GM23338 (cell line): Measurements from ENCODE around the gene OR1K1. TPM values are rescaled to one million over a fixed set of nuclear protein-coding genes. Genes with fewer than 3 reads are reported as not detected.
"Not testable (repeated sequence)": the region's sequence is repeated elsewhere in the genome, so short reads cannot be mapped to it uniquely, and the experiment has no call there.

Experiments used
- ATAC-seq: fragments of 200-7000 bp; cut with Tn5 transposase; 3 replicates; pipeline ENCODE4 v1.9.1; 2020
- DNase-seq: peaks from one replicate; pipeline ENCODE4 v3.0.0-alpha.2; 2015; ENCODE audit warnings: low spot score
- H2AFZ ChIP-seq: fragments of 200-600 bp; sonication (generic); 2 replicates; pipeline ENCODE4 v1.8.0; 2016; ENCODE audit warnings: antibody characterized with exemption, mild to moderate bottlenecking, moderate library complexity
- H3F3A ChIP-seq: fragments of 200-600 bp; sonication (generic); replicated peaks from 2 replicates; pipeline ENCODE4 v1.8.0; 2017; ENCODE audit warnings: antibody characterized with exemption, mixed run types, low read depth
- H3K27ac ChIP-seq: fragments of 200-600 bp; sonication (generic); 2 replicates; pipeline ENCODE4 v1.6.1; 2016; ENCODE audit warnings: low read depth
- H3K27me3 ChIP-seq: fragments of 200-600 bp; sonication (generic); 2 replicates; pipeline ENCODE4 v1.8.0; 2016; ENCODE audit warnings: mild to moderate bottlenecking, mixed run types, moderate library complexity; ENCODE audit not compliant: insufficient read depth
- H3K36me3 ChIP-seq: fragments of 200-600 bp; sonication (generic); 2 replicates; pipeline ENCODE4 v1.8.0; 2016; ENCODE audit warnings: mild to moderate bottlenecking; ENCODE audit not compliant: insufficient read depth
- H3K4me1 ChIP-seq: fragments of 200-600 bp; sonication (generic); 2 replicates; pipeline ENCODE4 v1.8.0; 2016; ENCODE audit warnings: mild to moderate bottlenecking, moderate library complexity; ENCODE audit not compliant: insufficient read depth
- H3K4me2 ChIP-seq: fragments of 200-600 bp; sonication (generic); 2 replicates; pipeline ENCODE4 v1.7.1; 2017; ENCODE audit warnings: mixed run types
- H3K4me3 ChIP-seq: fragments of 200-600 bp; sonication (generic); 2 replicates; pipeline ENCODE4 v1.6.1; 2016; ENCODE audit warnings: mixed run types
- H3K79me2 ChIP-seq: fragments of 200-600 bp; sonication (generic); replicated peaks from 2 replicates; pipeline ENCODE4 v1.8.0; 2017; ENCODE audit warnings: mild to moderate bottlenecking; ENCODE audit not compliant: insufficient read depth
- H3K9me2 ChIP-seq: fragments of 200-600 bp; sonication (generic); 2 replicates; pipeline ENCODE4 v1.8.0; 2017; ENCODE audit not compliant: insufficient read depth
- H4K20me1 ChIP-seq: fragments of 200-600 bp; sonication (generic); replicated peaks from 2 replicates; pipeline ENCODE4 v1.8.0; 2017; ENCODE audit warnings: mild to moderate bottlenecking; ENCODE audit not compliant: insufficient read depth
- H3K27ac Mint-ChIP-seq: 2 replicates; pipeline ENCODE4 v1.8.0; 2020; ENCODE audit warnings: inconsistent platforms, mild to moderate bottlenecking, moderate library complexity, mixed read lengths
- H3K27me3 Mint-ChIP-seq: 3 replicates; pipeline ENCODE4 v1.8.0; 2022; ENCODE audit warnings: low read depth, mild to moderate bottlenecking, moderate library complexity, mixed read lengths, inconsistent platforms; ENCODE audit not compliant: insufficient read depth, poor library complexity
- H3K36me3 Mint-ChIP-seq: 3 replicates; pipeline ENCODE4 v1.8.0; 2021; ENCODE audit warnings: low read depth, mild to moderate bottlenecking, inconsistent platforms, moderate library complexity, mixed read lengths
- H3K4me1 Mint-ChIP-seq: 3 replicates; pipeline ENCODE4 v1.8.0; 2020; ENCODE audit warnings: mild to moderate bottlenecking, inconsistent platforms, mixed read lengths
- H3K4me3 Mint-ChIP-seq: 3 replicates; pipeline ENCODE4 v1.8.0; 2021; ENCODE audit warnings: moderate library complexity, mild to moderate bottlenecking, inconsistent platforms, mixed read lengths
- H3K9me3 Mint-ChIP-seq: 3 replicates; pipeline ENCODE4 v1.8.0; 2020; ENCODE audit warnings: moderate library complexity, mild to moderate bottlenecking, inconsistent platforms, mixed read lengths
- ETS1 ChIP-seq: IDR thresholded peaks from 2 replicates; pipeline ENCODE4 v1.6.1; 2016; ENCODE audit warnings: antibody characterized with exemption
- ZNF331 ChIP-seq: fragments of 250-450 bp; sonication (Bioruptor Pico); IDR thresholded peaks from 2 replicates; pipeline ENCODE4 v1.5.0; 2020; ENCODE audit warnings: low read depth, mild to moderate bottlenecking, moderate library complexity
- polyA plus RNA-seq: library from polyadenylated mRNA; unstranded; fragments of >200 nt; fragmentation: Nextera tagmentation; extraction: Ambion mirVana; gene quantifications from 2 replicates; pipeline ENCODE4 v1.2.1, GENCODE V29; 2016
- total RNA-seq: library from RNA; depleted of rRNA; stranded (reverse); fragments of >200 nt; shearing (Covaris generic); gene quantifications from 2 replicates; pipeline ENCODE4 v1.2.3, GENCODE V29; 2014
- TF ChIP-seq, protein P1 (sequence below), 2 experiments: fragments of 200-600 bp in 1 of 2; sonication (generic) in 1 of 2; conservative IDR thresholded peaks; 2 replicates each; pipeline versions ENCODE4 v1.5.1 to v1.6.1; 2016 to 2017; ENCODE audit warnings: antibody characterized with exemption in 2 of 2, low read depth in 2 of 2, mild to moderate bottlenecking in 2 of 2, moderate library complexity in 1 of 2
- TF ChIP-seq, protein P2 (sequence below): fragments of 250-450 bp; sonication (Bioruptor Pico); IDR thresholded peaks from 2 replicates; pipeline ENCODE4 v1.5.0; 2020; ENCODE audit warnings: mild to moderate bottlenecking, moderate library complexity

Gene OR1K1
- total and polyA plus RNA-seq, 2 experiments from 2014 or later, result not detected

GRCh38 chr9:122808141-122808540 lies 8.2 kb downstream of the OR1K1 start (continued):
- TF ChIP-seq ETS1, result no peak
- TF ChIP-seq, protein P1, sequence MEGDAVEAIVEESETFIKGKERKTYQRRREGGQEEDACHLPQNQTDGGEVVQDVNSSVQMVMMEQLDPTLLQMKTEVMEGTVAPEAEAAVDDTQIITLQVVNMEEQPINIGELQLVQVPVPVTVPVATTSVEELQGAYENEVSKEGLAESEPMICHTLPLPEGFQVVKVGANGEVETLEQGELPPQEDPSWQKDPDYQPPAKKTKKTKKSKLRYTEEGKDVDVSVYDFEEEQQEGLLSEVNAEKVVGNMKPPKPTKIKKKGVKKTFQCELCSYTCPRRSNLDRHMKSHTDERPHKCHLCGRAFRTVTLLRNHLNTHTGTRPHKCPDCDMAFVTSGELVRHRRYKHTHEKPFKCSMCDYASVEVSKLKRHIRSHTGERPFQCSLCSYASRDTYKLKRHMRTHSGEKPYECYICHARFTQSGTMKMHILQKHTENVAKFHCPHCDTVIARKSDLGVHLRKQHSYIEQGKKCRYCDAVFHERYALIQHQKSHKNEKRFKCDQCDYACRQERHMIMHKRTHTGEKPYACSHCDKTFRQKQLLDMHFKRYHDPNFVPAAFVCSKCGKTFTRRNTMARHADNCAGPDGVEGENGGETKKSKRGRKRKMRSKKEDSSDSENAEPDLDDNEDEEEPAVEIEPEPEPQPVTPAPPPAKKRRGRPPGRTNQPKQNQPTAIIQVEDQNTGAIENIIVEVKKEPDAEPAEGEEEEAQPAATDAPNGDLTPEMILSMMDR (conservative IDR thresholded peaks at IDR 0.05; ENCODE audit: low read depth in 2 of 2), result no peak

GRCh38 chr9:122809261-122809660 lies 9.3 kb downstream of the OR1K1 start:
- not testable (repeated sequence) for H3K79me2 ChIP-seq, H3K4me3 Mint-ChIP-seq, H3K36me3 Mint-ChIP-seq, ATAC-seq, H3F3A ChIP-seq, H2AFZ ChIP-seq, H3K27me3 Mint-ChIP-seq, H3K4me1 Mint-ChIP-seq, H3K27me3 ChIP-seq, H3K36me3 ChIP-seq, H3K27ac ChIP-seq, H3K9me2 ChIP-seq, H4K20me1 ChIP-seq
- Histone ChIP-seq H3K4me1 (peaks cover 14% of the 10 kb centered on the region), H3K4me2 (peak overlapping the region; percentile 7; the same call in 1 of the 2 replicates), H3K4me3 (peak overlapping the region; percentile 13; the same call in 1 of the 2 replicates)
- Mint-ChIP-seq H3K27ac (peak overlapping the region; percentile 49; the same call in 1 of the 2 replicates), H3K9me3 (peaks cover 28% of the 10 kb centered on the region)
- DNase-seq, result peak; percentile 21

DNA sequence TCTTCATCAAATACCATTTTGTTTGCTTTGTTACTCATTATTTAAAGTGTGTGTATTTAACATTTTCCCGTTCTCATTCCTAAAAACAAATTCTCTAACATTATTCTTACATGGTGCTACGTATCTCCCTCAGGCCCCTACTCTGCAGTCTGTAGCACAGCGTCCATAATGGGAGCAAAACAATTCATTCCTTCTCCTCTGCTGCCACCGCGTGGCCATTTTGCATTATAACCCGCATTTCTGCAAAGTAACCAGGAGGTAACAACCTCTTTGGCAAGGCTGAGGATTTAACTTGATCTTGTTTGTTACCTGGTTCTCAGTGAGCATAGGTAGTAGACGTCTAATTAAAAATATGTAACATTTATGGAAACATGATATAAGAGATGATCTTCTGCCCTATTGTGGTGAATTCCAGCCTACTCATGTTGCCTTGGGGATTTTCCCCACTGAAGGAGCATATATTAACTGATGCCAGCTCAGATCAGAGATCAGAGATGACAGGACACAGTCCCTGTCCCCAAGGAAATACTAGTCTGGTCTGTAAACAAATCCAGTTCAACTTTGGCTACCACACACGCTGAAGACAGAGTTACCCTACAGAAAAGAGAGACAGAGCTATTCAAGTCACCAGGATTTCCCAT lies 10.5 kb downstream of the OR1K1 start:
- H4K20me1 ChIP-seq, result no peaks in the 10 kb centered on the region
- ATAC-seq, result peak; percentile 96
- H3K36me3 ChIP-seq, result no peaks in the 10 kb centered on the region
- Mint-ChIP-seq H3K36me3 (peaks cover 10% of the 10 kb centered on the region; the same call in 2 of the 3 replicates), H3K4me1 (no peaks in the 10 kb centered on the region; the same call in 2 of the 3 replicates), H3K27ac (no peak overlapping the region), H3K27me3 (peaks cover 2% of the 10 kb centered on the region), H3K9me3 (peaks cover 19% of the 10 kb centered on the region), H3K4me3 (no peak overlapping the region)
- H3K4me1 ChIP-seq, result peaks cover 14% of the 10 kb centered on the region
- H3K9me2 ChIP-seq, result no peaks in the 10 kb centered on the region
- H3F3A ChIP-seq, result no peaks in the 10 kb centered on the region
- no peaks in the 10 kb centered on the region for H3K27me3 ChIP-seq
- no peak overlapping the region for H3K27ac ChIP-seq
- H3K79me2 ChIP-seq, result no peaks in the 10 kb centered on the region
- no peak overlapping the region for H3K4me2 ChIP-seq
- peak overlapping the region; percentile 9; the same call in 1 of the 2 replicates for H2AFZ ChIP-seq
- no peak overlapping the region for H3K4me3 ChIP-seq
- DNase-seq, result peak; percentile 91
- TF ChIP-seq ETS1, result no peak
- TF ChIP-seq, protein P2, sequence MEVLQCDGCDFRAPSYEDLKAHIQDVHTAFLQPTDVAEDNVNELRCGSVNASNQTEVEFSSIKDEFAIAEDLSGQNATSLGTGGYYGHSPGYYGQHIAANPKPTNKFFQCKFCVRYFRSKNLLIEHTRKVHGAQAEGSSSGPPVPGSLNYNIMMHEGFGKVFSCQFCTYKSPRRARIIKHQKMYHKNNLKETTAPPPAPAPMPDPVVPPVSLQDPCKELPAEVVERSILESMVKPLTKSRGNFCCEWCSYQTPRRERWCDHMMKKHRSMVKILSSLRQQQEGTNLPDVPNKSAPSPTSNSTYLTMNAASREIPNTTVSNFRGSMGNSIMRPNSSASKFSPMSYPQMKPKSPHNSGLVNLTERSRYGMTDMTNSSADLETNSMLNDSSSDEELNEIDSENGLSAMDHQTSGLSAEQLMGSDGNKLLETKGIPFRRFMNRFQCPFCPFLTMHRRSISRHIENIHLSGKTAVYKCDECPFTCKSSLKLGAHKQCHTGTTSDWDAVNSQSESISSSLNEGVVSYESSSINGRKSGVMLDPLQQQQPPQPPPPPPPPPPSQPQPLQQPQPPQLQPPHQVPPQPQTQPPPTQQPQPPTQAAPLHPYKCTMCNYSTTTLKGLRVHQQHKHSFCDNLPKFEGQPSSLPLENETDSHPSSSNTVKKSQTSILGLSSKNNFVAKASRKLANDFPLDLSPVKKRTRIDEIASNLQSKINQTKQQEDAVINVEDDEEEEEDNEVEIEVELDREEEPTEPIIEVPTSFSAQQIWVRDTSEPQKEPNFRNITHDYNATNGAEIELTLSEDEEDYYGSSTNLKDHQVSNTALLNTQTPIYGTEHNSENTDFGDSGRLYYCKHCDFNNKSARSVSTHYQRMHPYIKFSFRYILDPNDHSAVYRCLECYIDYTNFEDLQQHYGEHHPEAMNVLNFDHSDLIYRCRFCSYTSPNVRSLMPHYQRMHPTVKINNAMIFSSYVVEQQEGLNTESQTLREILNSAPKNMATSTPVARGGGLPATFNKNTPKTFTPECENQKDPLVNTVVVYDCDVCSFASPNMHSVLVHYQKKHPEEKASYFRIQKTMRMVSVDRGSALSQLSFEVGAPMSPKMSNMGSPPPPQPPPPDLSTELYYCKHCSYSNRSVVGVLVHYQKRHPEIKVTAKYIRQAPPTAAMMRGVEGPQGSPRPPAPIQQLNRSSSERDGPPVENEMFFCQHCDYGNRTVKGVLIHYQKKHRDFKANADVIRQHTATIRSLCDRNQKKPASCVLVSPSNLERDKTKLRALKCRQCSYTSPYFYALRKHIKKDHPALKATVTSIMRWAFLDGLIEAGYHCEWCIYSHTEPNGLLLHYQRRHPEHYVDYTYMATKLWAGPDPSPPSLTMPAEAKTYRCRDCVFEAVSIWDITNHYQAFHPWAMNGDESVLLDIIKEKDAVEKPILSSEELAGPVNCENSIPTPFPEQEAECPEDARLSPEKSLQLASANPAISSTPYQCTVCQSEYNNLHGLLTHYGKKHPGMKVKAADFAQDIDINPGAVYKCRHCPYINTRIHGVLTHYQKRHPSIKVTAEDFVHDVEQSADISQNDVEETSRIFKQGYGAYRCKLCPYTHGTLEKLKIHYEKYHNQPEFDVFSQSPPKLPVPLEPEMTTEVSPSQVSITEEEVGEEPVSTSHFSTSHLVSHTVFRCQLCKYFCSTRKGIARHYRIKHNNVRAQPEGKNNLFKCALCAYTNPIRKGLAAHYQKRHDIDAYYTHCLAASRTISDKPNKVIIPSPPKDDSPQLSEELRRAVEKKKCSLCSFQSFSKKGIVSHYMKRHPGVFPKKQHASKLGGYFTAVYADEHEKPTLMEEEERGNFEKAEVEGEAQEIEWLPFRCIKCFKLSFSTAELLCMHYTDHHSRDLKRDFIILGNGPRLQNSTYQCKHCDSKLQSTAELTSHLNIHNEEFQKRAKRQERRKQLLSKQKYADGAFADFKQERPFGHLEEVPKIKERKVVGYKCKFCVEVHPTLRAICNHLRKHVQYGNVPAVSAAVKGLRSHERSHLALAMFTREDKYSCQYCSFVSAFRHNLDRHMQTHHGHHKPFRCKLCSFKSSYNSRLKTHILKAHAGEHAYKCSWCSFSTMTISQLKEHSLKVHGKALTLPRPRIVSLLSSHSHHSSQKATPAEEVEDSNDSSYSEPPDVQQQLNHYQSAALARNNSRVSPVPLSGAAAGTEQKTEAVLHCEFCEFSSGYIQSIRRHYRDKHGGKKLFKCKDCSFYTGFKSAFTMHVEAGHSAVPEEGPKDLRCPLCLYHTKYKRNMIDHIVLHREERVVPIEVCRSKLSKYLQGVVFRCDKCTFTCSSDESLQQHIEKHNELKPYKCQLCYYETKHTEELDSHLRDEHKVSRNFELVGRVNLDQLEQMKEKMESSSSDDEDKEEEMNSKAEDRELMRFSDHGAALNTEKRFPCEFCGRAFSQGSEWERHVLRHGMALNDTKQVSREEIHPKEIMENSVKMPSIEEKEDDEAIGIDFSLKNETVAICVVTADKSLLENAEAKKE (CRISPR knock-in tag), result no peak
- TF ChIP-seq ZNF331 (CRISPR knock-in tag), result no peak
